GM12864 (cell line): ENCODE data around the gene GPR35.

ENCODE experiments used
- DNase-seq: peaks from one replicate; pipeline ENCODE4 v3.0.0-alpha.2; 2011; ENCODE audit warnings: low read depth
- H3K4me3 ChIP-seq: 2 replicates; pipeline ENCODE4 v1.5.1; 2011; ENCODE audit warnings: mild to moderate bottlenecking, low read depth, low read length, control low read depth
- CTCF ChIP-seq: IDR thresholded peaks from 2 replicates; pipeline ENCODE4 v1.5.1; 2011; ENCODE audit warnings: low read depth, mild to moderate bottlenecking, moderate library complexity, low read length, control low read depth, inconsistent platforms; ENCODE audit errors: missing control alignments

Gene GPR35

DNA sequence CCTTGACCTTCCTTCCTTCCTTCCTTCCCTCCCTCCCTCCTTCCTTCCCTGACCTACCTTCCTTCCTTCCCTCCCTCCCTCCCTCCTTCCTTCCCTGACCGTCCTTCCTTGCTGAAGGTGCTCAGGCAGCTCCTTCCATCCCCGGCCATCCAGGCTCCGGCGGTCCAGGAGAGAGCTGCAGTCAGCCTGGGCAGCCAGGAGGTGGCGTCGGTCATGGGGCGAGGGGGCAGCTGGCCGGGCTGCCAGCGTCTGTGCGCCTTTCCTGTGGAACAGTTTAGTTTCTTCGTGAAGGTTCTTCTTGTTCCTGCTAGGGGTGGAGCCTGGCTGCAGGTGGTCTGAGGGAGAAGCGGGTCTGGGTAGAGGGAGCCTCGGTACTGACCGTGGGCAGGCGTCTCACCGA is 15.7 kb downstream of the GPR35 start:
- no peak overlapping the region for H3K4me3 ChIP-seq
- no peak for DNase-seq
- no peak for TF ChIP-seq CTCF

- DNase-seq, result no peak
- H3K4me3 ChIP-seq, result no peak overlapping the region
- TF ChIP-seq CTCF, result no peak
Measured at GRCh38 chr2:240642061-240642805, 17.0 kb downstream of the GPR35 start.

DNA sequence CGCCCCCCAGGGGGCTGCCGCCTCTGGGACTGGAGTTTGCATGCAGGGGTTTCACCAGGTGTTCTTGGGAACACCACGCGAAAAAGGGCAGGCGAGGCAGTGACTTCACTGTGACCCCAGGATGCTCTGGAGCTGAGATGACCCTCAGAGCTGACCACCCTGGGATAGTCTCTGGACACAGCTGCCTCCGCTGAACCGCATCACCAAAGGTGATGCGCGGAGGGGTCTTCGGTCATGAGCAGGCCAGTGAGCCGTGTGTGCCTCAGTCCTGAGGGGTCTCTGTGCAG is 17.5 kb downstream of the GPR35 start:
- no peak for DNase-seq
- no peak overlapping the region for H3K4me3 ChIP-seq
- TF ChIP-seq CTCF, result no peak

DNA sequence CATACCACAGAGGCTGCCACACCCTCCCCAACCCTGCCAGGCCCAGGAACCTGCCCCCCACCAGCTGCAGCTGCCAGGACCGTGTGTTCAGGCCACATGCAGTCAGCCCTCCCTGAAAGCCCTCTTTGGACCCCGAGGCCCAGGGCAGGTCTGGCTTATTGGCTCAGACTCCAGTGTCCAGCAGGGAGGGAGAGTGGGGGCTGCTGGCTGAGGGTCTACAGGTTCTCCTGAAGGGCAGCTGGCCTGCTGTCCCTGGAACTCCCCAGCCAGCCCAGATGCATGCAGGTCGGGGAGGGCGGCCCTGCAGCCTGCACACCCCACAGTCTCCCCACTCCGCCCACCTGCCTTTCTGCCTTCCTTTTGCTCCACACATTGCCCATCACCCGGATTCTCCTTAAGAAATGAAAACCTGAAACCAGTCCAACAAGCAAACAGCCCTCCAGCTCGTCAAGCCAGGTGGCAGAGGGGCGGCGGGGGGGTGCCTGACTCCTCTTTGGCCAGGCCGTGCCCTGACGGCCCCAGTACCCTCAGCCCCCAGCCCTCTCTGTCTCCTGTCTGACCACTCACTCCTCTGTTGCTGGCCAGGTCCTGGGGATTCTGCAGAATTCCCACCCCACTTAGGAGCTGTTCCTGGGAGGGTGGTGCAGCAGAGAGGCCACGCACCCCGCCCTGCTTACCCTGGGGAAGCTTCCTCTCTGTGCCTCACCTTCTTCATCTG is 18.0 kb downstream of the GPR35 start:
- DNase-seq, result no peak
- TF ChIP-seq CTCF, result no peak
- no peak overlapping the region for H3K4me3 ChIP-seq

DNA sequence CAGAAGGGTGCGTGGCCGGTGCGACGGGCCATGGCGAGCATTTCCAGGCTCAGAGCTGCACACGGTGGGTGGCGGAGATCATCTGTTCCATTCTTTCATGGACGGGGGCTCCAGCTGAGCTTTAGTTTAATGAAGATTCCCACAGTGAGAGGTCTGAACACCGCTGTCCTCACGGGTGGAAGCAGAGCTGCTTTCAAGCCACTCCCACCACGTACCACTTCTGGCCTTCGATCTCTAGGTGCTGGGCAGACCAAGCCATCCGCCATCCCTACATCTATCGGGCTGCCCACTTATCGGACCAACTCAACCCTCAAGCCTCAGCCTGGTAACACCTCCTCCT is 18.5 kb downstream of the GPR35 start:
- DNase-seq, result no peak
- TF ChIP-seq CTCF, result no peak
- no peak overlapping the region for H3K4me3 ChIP-seq

GRCh38 chr2:240644171-240644651 is 18.9 kb downstream of the GPR35 start:
- no peak for DNase-seq
- no peak overlapping the region for H3K4me3 ChIP-seq
- TF ChIP-seq CTCF, result no peak

GRCh38 chr2:240644859-240645301 is 19.6 kb downstream of the GPR35 start:
- no peak overlapping the region for H3K4me3 ChIP-seq
- DNase-seq, result no peak

More at GRCh38 chr2:240644859-240645301, 19.6 kb downstream of the GPR35 start:
- no peak for TF ChIP-seq CTCF
